Measurements from ENCODE around the gene ACYP2.

ACYP2 gene

GRCh38 chr2:54204476-54204875 lies 89.1 kb downstream of the ACYP2 start (continued):
- TF ChIP-seq PRDM4 (tag by site-specific recombination; IDR thresholded peaks at IDR 0.05) (no peak), ZNF677 (tag by site-specific recombination; IDR thresholded peaks at IDR 0.05) (no peak)

- CTCF ChIA-PET = interaction anchor here (0.6 to 3.6 kb wide), 17 partner anchors 12 to 498 kb away, joined by 3 to 19 read pairs (median 3); no protein-coding TSS in a partner anchor
Measured at GRCh38 chr2:54206596-54206995, 91.2 kb downstream of the ACYP2 start.

GRCh38 chr2:54207666-54208195 lies 92.3 kb downstream of the ACYP2 start:
- TF ChIP-seq ZBTB6 (tag by site-specific recombination; IDR thresholded peaks at IDR 0.05) (no peak), YY2 (tag by site-specific recombination; IDR thresholded peaks at IDR 0.05) (no peak), TCF7L2 (IDR thresholded peaks at IDR 0.05; ENCODE audit: borderline replicate concordance, low read depth, low read length) (no peak), PRDM10 (tag by site-specific recombination; IDR thresholded peaks at IDR 0.05) (peak; percentile 86), ZNF311 (tag by site-specific recombination; IDR thresholded peaks at IDR 0.05; ENCODE audit: borderline replicate concordance) (no peak), ZBTB17 (tag by site-specific recombination; IDR thresholded peaks at IDR 0.05) (peak; percentile 71), ZNF610 (tag by site-specific recombination; IDR thresholded peaks at IDR 0.05; ENCODE audit: borderline replicate concordance) (no peak), ZNF169 (tag by site-specific recombination; IDR thresholded peaks at IDR 0.05) (no peak), ZNF544 (tag by site-specific recombination; IDR thresholded peaks at IDR 0.05) (no peak), ZNF211 (tag by site-specific recombination; IDR thresholded peaks at IDR 0.05; ENCODE audit: low read depth) (no peak), CTCF (tag by site-specific recombination; IDR thresholded peaks at IDR 0.05) (no peak), ZNF600 (tag by site-specific recombination; IDR thresholded peaks at IDR 0.05) (no peak)
- ChIA-PET CTCF (interaction anchor here (0.6 to 2.5 kb wide), 13 partner anchors 9 to 1183 kb away, joined by 3 to 9 read pairs (median 3); no protein-coding TSS in a partner anchor), POLR2A (no interaction called here)
- Histone ChIP-seq H3K9me3 (ENCODE audit: control insufficient read depth, insufficient read depth, low read depth, low read length) (no peaks in the 10 kb centered on the region), H3K27ac (ENCODE audit: extremely low read depth, low read depth, low read length) (no peak overlapping the region), H3K36me3 (ENCODE audit: control insufficient read depth in 2 of 2, insufficient read depth in 1 of 2, low read length in 2 of 2) (no peaks in the 10 kb centered on the region), H3K4me3 (ENCODE audit: low read depth, low read length) (no peak overlapping the region), H3K4me1 (ENCODE audit: control insufficient read depth, insufficient read depth, low read length) (no peaks in the 10 kb centered on the region)

More at GRCh38 chr2:54206596-54206995, 91.2 kb downstream of the ACYP2 start:
- Histone ChIP-seq H3K27ac (ENCODE audit: extremely low read depth, low read depth, low read length) (no peak overlapping the region), H3K4me3 (ENCODE audit: low read depth, low read length) (no peak overlapping the region), H3K36me3 (ENCODE audit: control insufficient read depth in 2 of 2, insufficient read depth in 1 of 2, low read length in 2 of 2) (no peaks in the 10 kb centered on the region), H3K4me1 (ENCODE audit: control insufficient read depth, insufficient read depth, low read length) (no peaks in the 10 kb centered on the region), H3K9me3 (ENCODE audit: control insufficient read depth, insufficient read depth, low read depth, low read length) (no peaks in the 10 kb centered on the region)
- POLR2A ChIA-PET = no interaction called here
- TF ChIP-seq MZF1 (tag by site-specific recombination; IDR thresholded peaks at IDR 0.05; ENCODE audit: borderline replicate concordance) (no peak), ZNF654 (tag by site-specific recombination; IDR thresholded peaks at IDR 0.05; ENCODE audit: low read depth) (peak; percentile 24; the same call in 1 of the 2 replicates), ZBTB26 (tag by site-specific recombination; optimal IDR thresholded peaks at IDR 0.05) (no peak), ZNF10 (tag by site-specific recombination; IDR thresholded peaks at IDR 0.05) (no peak)

All from HEK293 (cell line).